ENCODE results near the gene SERGEF.

DNA sequence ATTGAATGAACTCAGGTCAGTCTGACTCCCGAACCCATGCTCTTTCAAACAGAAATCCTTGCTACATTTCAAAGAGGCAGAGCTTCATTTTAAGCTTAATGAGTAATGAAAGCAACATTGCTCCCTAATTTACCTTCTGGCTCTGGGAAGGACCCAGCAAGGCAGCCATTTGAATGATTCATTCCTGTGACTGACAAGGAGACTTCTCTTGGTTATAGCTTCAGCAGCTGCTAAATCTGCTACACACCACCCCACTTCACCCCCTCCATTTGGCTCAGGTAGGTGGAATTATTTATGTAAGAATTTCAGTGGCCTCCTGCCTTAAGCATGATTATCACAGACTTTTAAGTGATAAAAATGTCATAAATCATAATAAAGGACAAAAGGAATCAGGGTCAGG lies 160.6 kb downstream of the SERGEF start:
- TF ChIP-seq GATA2 (IDR thresholded peaks at IDR 0.05; ENCODE audit: low read depth, low read length), result no peak
- TF ChIP-seq GATA3 (IDR thresholded peaks at IDR 0.05; ENCODE audit: low read depth, low read length), result no peak

Measured in SH-SY5Y (cell line).